ENCODE measurements around the gene BMI1.

BMI1 gene

DNA sequence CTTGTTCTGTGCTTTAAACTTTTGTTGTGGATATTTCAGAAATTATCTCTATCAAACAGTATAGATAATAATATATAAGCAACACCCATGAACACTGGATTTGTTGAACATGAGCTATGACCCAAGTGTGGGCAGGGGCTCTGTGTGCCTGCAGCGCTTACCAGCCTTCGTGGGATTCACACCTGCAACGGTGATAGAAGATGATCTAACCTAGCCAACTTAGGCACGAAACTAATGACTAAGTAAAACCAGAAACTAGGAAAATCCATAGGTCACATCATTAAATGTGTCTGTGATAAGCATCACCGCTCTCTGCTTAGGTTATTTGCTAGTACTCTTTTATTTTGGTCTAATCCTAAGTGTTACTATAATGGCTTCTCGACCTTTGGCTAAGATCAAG is 42.4 kb downstream of the BMI1 start:
- FAIRE-seq (no peak), DNase-seq (ENCODE audit: insufficient read length, low spot score) (no peak)
- TF ChIP-seq, protein P1, sequence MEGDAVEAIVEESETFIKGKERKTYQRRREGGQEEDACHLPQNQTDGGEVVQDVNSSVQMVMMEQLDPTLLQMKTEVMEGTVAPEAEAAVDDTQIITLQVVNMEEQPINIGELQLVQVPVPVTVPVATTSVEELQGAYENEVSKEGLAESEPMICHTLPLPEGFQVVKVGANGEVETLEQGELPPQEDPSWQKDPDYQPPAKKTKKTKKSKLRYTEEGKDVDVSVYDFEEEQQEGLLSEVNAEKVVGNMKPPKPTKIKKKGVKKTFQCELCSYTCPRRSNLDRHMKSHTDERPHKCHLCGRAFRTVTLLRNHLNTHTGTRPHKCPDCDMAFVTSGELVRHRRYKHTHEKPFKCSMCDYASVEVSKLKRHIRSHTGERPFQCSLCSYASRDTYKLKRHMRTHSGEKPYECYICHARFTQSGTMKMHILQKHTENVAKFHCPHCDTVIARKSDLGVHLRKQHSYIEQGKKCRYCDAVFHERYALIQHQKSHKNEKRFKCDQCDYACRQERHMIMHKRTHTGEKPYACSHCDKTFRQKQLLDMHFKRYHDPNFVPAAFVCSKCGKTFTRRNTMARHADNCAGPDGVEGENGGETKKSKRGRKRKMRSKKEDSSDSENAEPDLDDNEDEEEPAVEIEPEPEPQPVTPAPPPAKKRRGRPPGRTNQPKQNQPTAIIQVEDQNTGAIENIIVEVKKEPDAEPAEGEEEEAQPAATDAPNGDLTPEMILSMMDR (IDR thresholded peaks at IDR 0.05; ENCODE audit: insufficient read depth, missing control alignments), result no peak

DNA sequence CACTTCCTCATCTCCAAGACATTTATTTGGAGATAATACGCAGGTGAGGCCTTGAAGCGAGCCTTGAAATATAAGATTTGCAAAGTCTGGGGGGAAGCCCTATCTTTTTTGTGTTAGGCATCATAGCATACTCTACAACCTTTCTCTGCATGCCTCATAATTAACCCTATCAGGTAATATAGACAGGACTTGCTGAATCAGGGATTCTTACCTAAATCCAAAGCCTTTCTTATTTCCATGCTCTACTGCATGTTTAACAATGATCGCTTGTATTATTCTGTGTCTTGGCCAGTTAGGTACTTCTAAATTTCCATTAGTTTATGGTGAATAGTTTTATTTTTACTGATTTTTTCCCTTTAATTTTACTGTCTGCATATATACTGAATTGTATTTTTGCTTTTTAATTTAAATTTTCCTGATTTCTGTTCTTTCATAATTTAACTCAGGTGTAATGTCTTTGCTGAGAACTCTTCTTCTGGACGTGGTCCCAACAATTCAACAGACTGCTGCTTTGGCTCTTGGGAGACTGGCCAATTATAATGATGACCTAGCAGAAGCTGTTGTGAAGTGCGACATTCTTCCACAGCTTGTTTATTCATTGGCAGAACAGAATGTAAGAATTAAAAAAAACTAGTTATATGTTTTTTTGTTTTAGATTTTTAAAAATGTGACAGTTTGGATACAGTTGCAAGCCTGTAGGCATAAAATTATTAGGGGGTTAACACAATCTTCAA is 43.7 kb downstream of the BMI1 start:
- FAIRE-seq (no peak), DNase-seq (ENCODE audit: insufficient read length, low spot score) (no peak)
- TF ChIP-seq, protein P1 (IDR thresholded peaks at IDR 0.05; ENCODE audit: insufficient read depth, missing control alignments), result no peak

DNA sequence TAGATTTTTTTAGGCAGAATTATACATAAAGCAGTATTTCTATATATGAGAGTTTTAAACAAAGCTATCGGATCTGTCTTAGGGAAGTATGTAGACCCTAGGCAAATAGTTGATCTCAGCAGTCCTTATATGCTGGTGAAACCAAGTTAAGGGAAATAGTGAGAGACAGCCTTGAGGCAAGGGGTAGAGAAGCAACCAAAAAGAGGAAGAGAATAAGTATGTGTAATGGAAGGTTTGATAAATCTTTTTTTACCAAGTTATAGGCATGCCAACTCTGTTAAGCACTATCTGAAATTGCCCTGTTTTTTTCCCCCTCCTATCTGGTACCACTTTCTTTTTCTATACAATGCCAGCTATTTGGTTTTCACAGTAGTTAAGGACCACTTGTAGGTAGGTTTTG is 44.3 kb downstream of the BMI1 start:
- FAIRE-seq, result no peak
- TF ChIP-seq, protein P1 (IDR thresholded peaks at IDR 0.05; ENCODE audit: insufficient read depth, missing control alignments), result no peak
- DNase-seq (ENCODE audit: insufficient read length, low spot score), result no peak

DNA sequence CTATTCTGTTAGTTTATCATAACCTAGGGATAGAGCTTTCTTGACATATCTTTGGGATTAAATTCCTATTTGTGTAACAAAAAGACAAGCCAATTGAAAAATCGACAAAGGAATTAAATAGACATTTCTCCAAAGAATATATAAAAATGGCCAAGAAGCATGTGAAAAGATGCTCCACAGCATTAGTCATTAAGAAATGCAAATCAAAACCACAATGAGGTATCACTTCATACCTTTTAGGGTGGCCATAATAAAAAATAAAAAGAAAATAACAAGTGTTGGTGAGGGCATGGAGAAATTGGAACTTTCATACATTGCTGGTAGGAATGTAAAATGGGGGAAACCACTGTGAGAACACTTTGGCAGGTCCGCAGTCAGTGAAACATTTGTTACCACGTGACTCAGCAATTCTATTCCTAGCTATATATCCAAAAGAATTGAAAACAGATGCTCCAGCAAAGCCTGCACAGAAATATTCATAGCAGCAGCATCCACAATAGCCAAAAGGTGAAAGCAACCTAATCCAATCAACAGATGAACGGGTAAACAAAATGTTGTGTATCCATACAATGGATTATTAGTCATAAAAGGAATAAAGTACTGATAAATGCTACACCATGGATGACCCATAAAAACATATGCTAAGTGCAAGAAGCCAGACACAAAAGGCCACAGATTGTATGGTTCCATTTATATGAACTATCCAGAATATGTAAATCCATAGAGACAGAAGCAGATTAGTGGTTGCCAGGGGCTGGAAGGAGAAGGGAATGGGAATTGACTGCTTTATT is 44.9 kb downstream of the BMI1 start:
- TF ChIP-seq, protein P1 (IDR thresholded peaks at IDR 0.05; ENCODE audit: insufficient read depth, missing control alignments), result no peak
- FAIRE-seq (no peak), DNase-seq (ENCODE audit: insufficient read length, low spot score) (no peak)

DNA sequence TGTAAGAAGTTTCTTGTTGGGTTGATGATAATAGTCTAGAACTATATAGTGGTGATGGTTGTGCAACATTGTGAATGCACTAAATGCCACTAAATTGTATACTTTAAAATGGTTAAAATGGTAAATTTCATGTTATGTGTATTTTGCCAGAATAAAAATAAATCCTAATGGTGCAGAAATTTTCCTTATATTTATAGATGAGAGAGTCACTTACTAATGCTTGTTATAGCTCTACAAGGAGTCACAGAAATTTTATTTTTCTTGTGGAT is 45.5 kb downstream of the BMI1 start:
- DNase-seq (ENCODE audit: insufficient read length, low spot score) (no peak), FAIRE-seq (no peak)
- TF ChIP-seq, protein P1 (IDR thresholded peaks at IDR 0.05; ENCODE audit: insufficient read depth, missing control alignments), result no peak

DNA sequence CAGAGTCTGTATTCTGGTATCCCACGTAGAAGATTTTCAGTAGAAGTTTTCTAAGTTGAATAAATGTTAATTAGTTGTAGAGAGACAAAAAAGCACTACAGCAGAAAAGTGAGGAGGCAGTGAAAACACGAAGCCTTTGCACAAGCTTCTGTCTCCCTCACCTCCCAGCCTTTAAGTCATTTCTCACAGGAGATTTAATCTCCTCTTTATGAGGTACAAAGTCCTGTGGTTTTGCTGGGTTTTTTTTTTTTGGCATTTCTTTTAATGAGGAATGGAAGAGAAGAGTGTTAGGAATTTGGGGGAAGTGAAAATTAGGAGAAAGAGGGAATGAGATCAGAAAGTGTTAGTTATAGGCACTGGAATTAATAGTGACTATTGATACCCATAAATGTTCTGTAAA is 45.9 kb downstream of the BMI1 start:
- FAIRE-seq (no peak), DNase-seq (ENCODE audit: insufficient read length, low spot score) (no peak)
- TF ChIP-seq, protein P1 (IDR thresholded peaks at IDR 0.05; ENCODE audit: insufficient read depth, missing control alignments), result no peak

DNA sequence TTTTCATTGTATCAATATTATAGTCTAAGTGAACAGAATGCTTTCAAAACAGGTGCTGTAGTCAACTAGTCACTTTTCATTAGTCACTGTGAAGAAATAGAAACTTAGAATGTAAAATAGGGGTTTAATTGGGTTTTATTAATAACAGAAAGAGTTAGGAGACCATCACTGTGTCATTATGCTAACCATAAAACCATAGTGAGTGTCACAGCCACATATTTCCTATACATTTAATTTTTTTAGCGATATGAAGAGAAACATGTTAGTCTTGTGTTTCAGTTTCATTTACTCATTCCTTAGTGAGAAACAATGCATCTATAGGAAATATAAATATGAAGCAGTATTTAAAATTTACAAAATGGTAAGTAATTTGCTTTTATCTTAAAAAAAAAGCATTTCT is 46.6 kb downstream of the BMI1 start:
- DNase-seq (ENCODE audit: insufficient read length, low spot score), result no peak
- no peak for FAIRE-seq
- TF ChIP-seq, protein P1 (IDR thresholded peaks at IDR 0.05; ENCODE audit: insufficient read depth, missing control alignments), result no peak
